Esophagus squamous epithelium (tissue), 5 donors: ENCODE measurements around the gene TMEM89. TPM values are rescaled to one million over a fixed set of nuclear protein-coding genes. Genes with fewer than 3 reads are reported as not detected.

Experiments
- DNase-seq: peaks from one replicate; lab custom pipeline; 2025; lab: John Stamatoyannopoulos, UW
- H3K27ac ChIP-seq, 4 donors: fragments of 200-600 bp; sonication (generic); one replicate each; pipeline ENCODE4 v1.5.1; 2016 to 2019; ENCODE audit warnings: mild to moderate bottlenecking in 1 of 4
- H3K27me3 ChIP-seq, 4 donors: fragments of 200-600 bp; sonication (generic); 1 replicate in 3 of 4; 2 replicates in 1 of 4; pipeline versions ENCODE4 v1.5.1 to v1.6.0; 2017 to 2021; ENCODE audit warnings: antibody characterized with exemption in 1 of 4
- H3K36me3 ChIP-seq, 3 donors: fragments of 200-600 bp; sonication (generic); one replicate each; pipeline ENCODE4 v1.5.1; 2016 to 2019
- H3K4me1 ChIP-seq, 3 donors: fragments of 200-600 bp; sonication (generic); one replicate each; pipeline ENCODE4 v1.5.1; 2017 to 2019
- H3K4me3 ChIP-seq, 4 donors: fragments of 200-600 bp; sonication (generic); 1 replicate in 3 of 4; 2 replicates in 1 of 4; pipeline ENCODE4 v1.5.1; 2016 to 2019; ENCODE audit warnings: mild to moderate bottlenecking in 2 of 4, moderate library complexity in 1 of 4
- H3K9me3 ChIP-seq, 3 donors: fragments of 200-600 bp; sonication (generic); one replicate each; pipeline ENCODE4 v1.5.1; 2016 to 2019
- POLR2A ChIP-seq, 4 donors: fragments of 450-650 bp; IDR thresholded peaks; one replicate each; pipeline ENCODE4 v1.6.1; 2017; ENCODE audit warnings: antibody characterized with exemption in 4 of 4, mild to moderate bottlenecking in 4 of 4, moderate library complexity in 3 of 4
- WGBS, 2 donors: methylation state at CpG; one replicate each; pipeline ENCODE4 v1.1.5; 2018; 5-methylcytosine and 5-hydroxymethylcytosine counted together
- intact Hi-C: fragments of 100-400 bp; cut with DNase I; formaldehyde crosslinking; loops from one replicate; pipeline ENCODE4 v1.15.0; 2022
- total RNA-seq, 4 donors: library from RNA; depleted of rRNA; stranded (reverse); fragments of >200 nt; gene quantifications; one replicate each; pipeline ENCODE4 v1.1.0, GENCODE V29; 2016
- TF ChIP-seq, protein P1 (sequence below), 6 experiments: fragments of 450-650 bp in 4 of 6; fragments of 200-600 bp in 2 of 6; sonication (generic) in 2 of 6; IDR thresholded peaks; one replicate each; pipeline ENCODE4 v1.5.1; 2016 to 2019; ENCODE audit warnings: antibody characterized with exemption in 6 of 6, mild to moderate bottlenecking in 4 of 6, moderate library complexity in 4 of 6
- donor health status: DM: yes; HTN: yes; CAD: no.

The TMEM89 gene
- total RNA-seq, 4 donors from 2014 or later: not detected

DNA sequence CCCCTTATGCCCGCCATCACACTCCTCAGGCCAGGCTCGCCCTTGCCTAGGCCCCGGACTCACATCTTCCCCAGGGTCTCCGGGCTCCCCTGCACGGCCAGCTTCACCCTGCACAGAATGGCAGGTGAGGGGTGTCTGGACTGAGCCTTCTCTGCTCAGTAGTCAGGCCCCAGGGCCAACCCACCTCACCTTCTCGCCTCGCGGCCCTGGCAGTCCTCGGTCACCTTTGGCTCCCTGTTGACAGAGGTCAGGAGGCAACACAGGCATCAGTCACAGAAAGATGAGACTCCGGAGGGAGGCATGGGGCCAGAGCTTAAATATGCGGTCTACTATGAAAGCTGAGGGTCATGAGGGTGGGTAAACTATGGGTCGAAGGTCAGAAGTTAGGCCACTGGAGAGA, 49.6 kb downstream of the TMEM89 start:
- Histone ChIP-seq H3K9me3 (no peaks in the 10 kb centered on the region), H3K36me3 (peaks cover 0 to 95% (median 0%) of the 10 kb centered on the region in 3 donors), H3K27me3 (no peaks in the 10 kb centered on the region), H3K4me1 (no peaks in the 10 kb centered on the region), H3K4me3 (no peak overlapping the region), H3K27ac (no peak overlapping the region)
- no peak for TF ChIP-seq POLR2A (IDR thresholded peaks at IDR 0.05)
- TF ChIP-seq, protein P1, sequence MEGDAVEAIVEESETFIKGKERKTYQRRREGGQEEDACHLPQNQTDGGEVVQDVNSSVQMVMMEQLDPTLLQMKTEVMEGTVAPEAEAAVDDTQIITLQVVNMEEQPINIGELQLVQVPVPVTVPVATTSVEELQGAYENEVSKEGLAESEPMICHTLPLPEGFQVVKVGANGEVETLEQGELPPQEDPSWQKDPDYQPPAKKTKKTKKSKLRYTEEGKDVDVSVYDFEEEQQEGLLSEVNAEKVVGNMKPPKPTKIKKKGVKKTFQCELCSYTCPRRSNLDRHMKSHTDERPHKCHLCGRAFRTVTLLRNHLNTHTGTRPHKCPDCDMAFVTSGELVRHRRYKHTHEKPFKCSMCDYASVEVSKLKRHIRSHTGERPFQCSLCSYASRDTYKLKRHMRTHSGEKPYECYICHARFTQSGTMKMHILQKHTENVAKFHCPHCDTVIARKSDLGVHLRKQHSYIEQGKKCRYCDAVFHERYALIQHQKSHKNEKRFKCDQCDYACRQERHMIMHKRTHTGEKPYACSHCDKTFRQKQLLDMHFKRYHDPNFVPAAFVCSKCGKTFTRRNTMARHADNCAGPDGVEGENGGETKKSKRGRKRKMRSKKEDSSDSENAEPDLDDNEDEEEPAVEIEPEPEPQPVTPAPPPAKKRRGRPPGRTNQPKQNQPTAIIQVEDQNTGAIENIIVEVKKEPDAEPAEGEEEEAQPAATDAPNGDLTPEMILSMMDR (IDR thresholded peaks at IDR 0.05): no peak
- 92 to 100% methylated on average over 1 to 9 of the region's 12 CpGs for WGBS, 2 donors
- no peak for DNase-seq
- intact Hi-C loops: no loop called here

Other genes starting within 250 kb of the TMEM89 start
- gene FBXW12, start 249.6 kb downstream of the TMEM89 start, total RNA-seq: not detected
- 100 to 1,000 TPM in 3 of 4 donors, 10 to 100 TPM in 1; 57.7 to 215 (median 128) TPM for gene PLXNB1, start 191.7 kb downstream of the TMEM89 start, total RNA-seq
- 10 to 100 TPM; 15.1 to 31.3 (median 18.2) TPM for gene CCDC51, start 181.7 kb downstream of the TMEM89 start, total RNA-seq
- gene TMA7, start 181.5 kb downstream of the TMEM89 start, total RNA-seq: 100 to 1,000 TPM; 293 to 431 (median 357) TPM
- 1 to 10 TPM; 4.8 to 8.9 (median 7.1) TPM for gene ATRIP, start 175.0 kb downstream of the TMEM89 start, total RNA-seq
- gene SHISA5, start 117.6 kb downstream of the TMEM89 start, total RNA-seq: 100 to 1,000 TPM in 2 of 4 donors, 10 to 100 TPM in 2; 71.8 to 138 (median 115) TPM
- 10 to 100 TPM in 1 of 4 donors, 1 to 10 TPM in 3; 6.7 to 10.2 (median 8.0) TPM for gene PFKFB4, start 65.0 kb downstream of the TMEM89 start, total RNA-seq
- 1 to 10 TPM; 2.6 to 5.3 (median 3.4) TPM for gene UCN2, start 58.0 kb downstream of the TMEM89 start, total RNA-seq
- gene COL7A1, start 26.4 kb downstream of the TMEM89 start, total RNA-seq: 100 to 1,000 TPM in 1 of 4 donors, 10 to 100 TPM in 3; 52.8 to 125 (median 69.0) TPM
- gene UQCRC1, start 12.1 kb downstream of the TMEM89 start, total RNA-seq: 100 to 1,000 TPM; 213 to 471 (median 356) TPM
- 1 to 10 TPM; 7.7 to 9.4 (median 9.0) TPM for gene SLC26A6, start 13.7 kb upstream of the TMEM89 start, total RNA-seq
- gene CELSR3, start 41.1 kb upstream of the TMEM89 start, total RNA-seq: under 1 TPM; 0.31 to 0.76 (median 0.45) TPM
- gene NCKIPSD, start 64.1 kb upstream of the TMEM89 start, total RNA-seq: 10 to 100 TPM; 12.4 to 16.8 (median 15.0) TPM
- 10 to 100 TPM; 52.1 to 94.6 (median 67.9) TPM for gene IP6K2, start 95.5 kb upstream of the TMEM89 start, total RNA-seq
- gene PRKAR2A, start 226.1 kb upstream of the TMEM89 start, total RNA-seq: 10 to 100 TPM; 25.4 to 51.6 (median 35.3) TPM